ENCODE measurements around the gene G2E3. TPM values are rescaled to one million over a fixed set of nuclear protein-coding genes. Genes with fewer than 3 reads are reported as not detected.
"Not testable (repeated sequence)": the region's sequence is repeated elsewhere in the genome, so short reads cannot be mapped to it uniquely, and the experiment has no call there.

The G2E3 gene
- total RNA-seq, 1 donor from 2014 or later = 11.8 TPM

DNA sequence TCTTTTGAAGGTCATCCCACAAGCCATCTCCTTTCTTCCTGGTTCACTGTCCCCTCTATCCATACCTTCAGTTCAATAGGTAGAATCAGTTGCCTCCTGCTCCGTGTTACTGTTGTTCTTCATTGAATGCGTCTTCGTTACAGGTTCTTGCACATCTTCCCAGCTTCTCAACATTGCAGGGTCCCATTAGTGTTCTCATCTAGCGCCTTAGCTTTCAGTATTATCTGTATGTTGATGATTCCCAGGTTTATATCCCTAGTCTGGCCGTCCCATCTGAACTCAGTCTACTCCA lies 65.1 kb downstream of the G2E3 start:
- FAIRE-seq = no peak
- Histone ChIP-seq H3K27me3 (ENCODE audit: control insufficient read depth, insufficient read depth, low read length) (no peaks in the 10 kb centered on the region), H3K36me3 (ENCODE audit: control insufficient read depth, insufficient read depth, low read length) (peaks cover 3% of the 10 kb centered on the region), H3K4me3 (ENCODE audit: low read depth, low read length) (no peak overlapping the region)
- no peak for DNase-seq (ENCODE audit: low read depth)
- TF ChIP-seq, protein P1, sequence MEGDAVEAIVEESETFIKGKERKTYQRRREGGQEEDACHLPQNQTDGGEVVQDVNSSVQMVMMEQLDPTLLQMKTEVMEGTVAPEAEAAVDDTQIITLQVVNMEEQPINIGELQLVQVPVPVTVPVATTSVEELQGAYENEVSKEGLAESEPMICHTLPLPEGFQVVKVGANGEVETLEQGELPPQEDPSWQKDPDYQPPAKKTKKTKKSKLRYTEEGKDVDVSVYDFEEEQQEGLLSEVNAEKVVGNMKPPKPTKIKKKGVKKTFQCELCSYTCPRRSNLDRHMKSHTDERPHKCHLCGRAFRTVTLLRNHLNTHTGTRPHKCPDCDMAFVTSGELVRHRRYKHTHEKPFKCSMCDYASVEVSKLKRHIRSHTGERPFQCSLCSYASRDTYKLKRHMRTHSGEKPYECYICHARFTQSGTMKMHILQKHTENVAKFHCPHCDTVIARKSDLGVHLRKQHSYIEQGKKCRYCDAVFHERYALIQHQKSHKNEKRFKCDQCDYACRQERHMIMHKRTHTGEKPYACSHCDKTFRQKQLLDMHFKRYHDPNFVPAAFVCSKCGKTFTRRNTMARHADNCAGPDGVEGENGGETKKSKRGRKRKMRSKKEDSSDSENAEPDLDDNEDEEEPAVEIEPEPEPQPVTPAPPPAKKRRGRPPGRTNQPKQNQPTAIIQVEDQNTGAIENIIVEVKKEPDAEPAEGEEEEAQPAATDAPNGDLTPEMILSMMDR (IDR thresholded peaks at IDR 0.05; ENCODE audit: insufficient read depth, low read length, severe bottlenecking) = no peak

DNA sequence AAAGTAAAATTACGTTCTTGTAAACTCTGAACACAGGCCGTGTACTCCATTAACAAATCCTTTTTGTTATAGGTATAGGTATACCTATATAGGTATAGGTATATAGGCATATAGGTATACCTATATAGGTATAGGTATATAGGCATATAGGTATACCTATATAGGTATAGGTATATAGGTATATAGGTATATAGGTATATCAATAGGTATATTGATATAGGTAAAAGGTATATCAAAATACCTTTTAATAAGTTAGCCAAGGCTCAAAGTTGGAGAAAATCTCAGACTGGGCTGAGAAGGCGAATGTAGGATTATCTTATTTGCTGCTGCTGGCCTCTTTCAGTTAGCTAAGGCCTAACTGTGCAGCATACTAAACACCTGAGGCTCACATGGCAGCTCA lies 66.6 kb downstream of the G2E3 start:
- DNase-seq (ENCODE audit: low read depth) (no peak), FAIRE-seq (no peak)
- TF ChIP-seq, protein P1 (IDR thresholded peaks at IDR 0.05; ENCODE audit: insufficient read depth, low read length, severe bottlenecking) = no peak
- Histone ChIP-seq H3K27me3 (ENCODE audit: control insufficient read depth, insufficient read depth, low read length) (no peaks in the 10 kb centered on the region), H3K36me3 (ENCODE audit: control insufficient read depth, insufficient read depth, low read length) (peaks cover 3% of the 10 kb centered on the region), H3K4me3 (ENCODE audit: low read depth, low read length) (no peak overlapping the region)

DNA sequence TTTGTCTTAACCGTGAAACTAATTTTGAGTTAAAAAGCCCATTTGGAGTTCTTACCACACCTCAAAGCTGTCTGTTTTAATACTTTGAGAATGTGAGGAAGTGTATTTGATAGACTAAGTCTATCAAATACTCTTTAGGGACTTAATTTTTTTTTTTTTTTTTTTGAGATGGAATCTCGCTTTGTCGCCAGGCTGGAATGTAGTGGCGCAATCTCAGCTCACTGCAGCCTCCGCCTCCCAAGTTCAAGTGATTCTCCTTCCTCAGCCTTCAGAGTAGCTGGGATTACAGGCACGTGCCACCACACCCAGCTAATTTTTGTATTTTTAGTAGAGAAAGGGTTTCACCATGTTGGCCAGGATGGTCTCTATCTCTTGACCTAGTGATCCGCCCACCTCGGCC lies 70.5 kb downstream of the G2E3 start:
- not testable (repeated sequence) for H3K27me3 ChIP-seq (ENCODE audit: control insufficient read depth, insufficient read depth, low read length); H3K36me3 ChIP-seq (ENCODE audit: control insufficient read depth, insufficient read depth, low read length); H3K4me3 ChIP-seq (ENCODE audit: low read depth, low read length); FAIRE-seq
- peak; percentile 51 for DNase-seq (ENCODE audit: low read depth)

DNA sequence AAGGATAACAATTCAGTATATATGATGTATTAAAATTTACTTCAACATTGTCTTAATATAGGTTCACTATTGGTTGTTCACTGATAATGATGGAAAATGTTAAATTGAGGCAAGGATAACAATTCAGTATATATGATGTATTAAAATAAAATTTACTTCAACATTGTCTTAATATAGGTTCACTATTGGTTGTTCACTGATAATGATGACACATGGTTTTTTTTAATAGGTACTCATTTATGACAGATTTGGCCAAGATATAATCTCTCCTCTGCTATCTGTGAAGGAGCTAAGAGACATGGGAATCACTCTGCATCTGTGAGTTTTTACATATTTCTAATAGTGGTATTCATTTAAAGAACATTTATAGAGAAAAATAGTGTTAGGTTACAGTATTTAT lies 71.3 kb downstream of the G2E3 start:
- Histone ChIP-seq H3K4me3 (ENCODE audit: low read depth, low read length) (no peak overlapping the region), H3K27me3 (ENCODE audit: control insufficient read depth, insufficient read depth, low read length) (no peaks in the 10 kb centered on the region), H3K36me3 (ENCODE audit: control insufficient read depth, insufficient read depth, low read length) (peaks cover 4% of the 10 kb centered on the region)
- TF ChIP-seq, protein P1 (IDR thresholded peaks at IDR 0.05; ENCODE audit: insufficient read depth, low read length, severe bottlenecking) = no peak
- no peak for DNase-seq (ENCODE audit: low read depth)
- no peak for FAIRE-seq

DNA sequence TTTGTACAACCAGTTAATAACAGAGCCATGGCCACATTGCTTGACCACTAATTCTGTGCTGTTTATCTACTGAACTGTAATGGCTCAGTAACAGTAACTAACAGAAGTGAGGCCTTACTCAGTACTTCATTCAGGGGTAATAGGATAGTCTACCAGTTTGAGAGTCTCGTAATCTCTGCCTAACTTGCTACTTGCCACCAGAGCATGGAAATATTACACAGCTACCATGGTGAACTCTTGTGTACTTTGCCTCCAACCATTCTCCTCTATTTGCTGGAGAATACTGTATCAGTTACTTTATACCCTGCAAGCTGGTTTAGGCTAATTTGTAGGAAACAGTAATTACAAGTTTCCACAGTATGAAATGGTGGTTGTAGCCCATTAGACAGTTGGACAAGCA lies 73.8 kb downstream of the G2E3 start:
- Histone ChIP-seq H3K36me3 (ENCODE audit: control insufficient read depth, insufficient read depth, low read length) (peaks cover 1% of the 10 kb centered on the region), H3K27me3 (ENCODE audit: control insufficient read depth, insufficient read depth, low read length) (no peaks in the 10 kb centered on the region), H3K4me3 (ENCODE audit: low read depth, low read length) (no peak overlapping the region)
- TF ChIP-seq, protein P1 (IDR thresholded peaks at IDR 0.05; ENCODE audit: insufficient read depth, low read length, severe bottlenecking) = no peak
- DNase-seq (ENCODE audit: low read depth) (no peak), FAIRE-seq (no peak)

DNA sequence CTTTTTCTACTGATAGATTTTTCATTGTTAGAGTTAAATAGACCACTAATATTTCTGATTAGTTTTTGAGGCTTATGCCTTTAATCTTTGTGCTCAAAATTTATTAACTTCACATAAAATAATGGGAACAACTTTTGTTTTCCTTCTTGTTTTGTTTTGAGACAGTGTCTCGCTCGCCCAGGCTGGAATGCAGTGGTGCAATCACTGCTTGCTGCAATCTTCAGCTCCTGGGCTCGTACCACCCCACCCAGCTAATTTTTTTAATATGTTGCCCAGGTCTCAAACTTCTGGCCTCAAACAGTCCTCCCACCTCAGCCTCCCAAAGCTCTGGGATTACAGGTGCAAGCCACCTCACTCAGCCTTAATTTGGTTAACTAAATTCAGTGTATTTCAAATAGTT lies 80.0 kb downstream of the G2E3 start:
- FAIRE-seq (no peak), DNase-seq (ENCODE audit: low read depth) (no peak)
- Histone ChIP-seq H3K36me3 (ENCODE audit: control insufficient read depth, insufficient read depth, low read length) (peaks cover 1% of the 10 kb centered on the region), H3K4me3 (ENCODE audit: low read depth, low read length) (no peak overlapping the region), H3K27me3 (ENCODE audit: control insufficient read depth, insufficient read depth, low read length) (no peaks in the 10 kb centered on the region)
- TF ChIP-seq, protein P1 (IDR thresholded peaks at IDR 0.05; ENCODE audit: insufficient read depth, low read length, severe bottlenecking) = no peak

Data from bronchial epithelial cell (primary cell).